PC-3 (cell line): ENCODE results near the gene GEMIN5.

ENCODE experiments used
- EZH2 ChIP-seq: fragments of 300-600 bp; sonication (generic); IDR thresholded peaks from one replicate; pipeline ENCODE4 v1.6.1; 2017; ENCODE audit warnings: antibody characterized with exemption, mild to moderate bottlenecking, low read length; ENCODE audit not compliant: unreplicated experiment
- TF ChIP-seq, protein P1 (sequence below): fragments of 300-600 bp; sonication (generic); conservative IDR thresholded peaks from 2 replicates; pipeline ENCODE4 v1.5.1; 2017; ENCODE audit warnings: antibody characterized with exemption, low read depth, mild to moderate bottlenecking, low read length

- TF ChIP-seq, protein P1, sequence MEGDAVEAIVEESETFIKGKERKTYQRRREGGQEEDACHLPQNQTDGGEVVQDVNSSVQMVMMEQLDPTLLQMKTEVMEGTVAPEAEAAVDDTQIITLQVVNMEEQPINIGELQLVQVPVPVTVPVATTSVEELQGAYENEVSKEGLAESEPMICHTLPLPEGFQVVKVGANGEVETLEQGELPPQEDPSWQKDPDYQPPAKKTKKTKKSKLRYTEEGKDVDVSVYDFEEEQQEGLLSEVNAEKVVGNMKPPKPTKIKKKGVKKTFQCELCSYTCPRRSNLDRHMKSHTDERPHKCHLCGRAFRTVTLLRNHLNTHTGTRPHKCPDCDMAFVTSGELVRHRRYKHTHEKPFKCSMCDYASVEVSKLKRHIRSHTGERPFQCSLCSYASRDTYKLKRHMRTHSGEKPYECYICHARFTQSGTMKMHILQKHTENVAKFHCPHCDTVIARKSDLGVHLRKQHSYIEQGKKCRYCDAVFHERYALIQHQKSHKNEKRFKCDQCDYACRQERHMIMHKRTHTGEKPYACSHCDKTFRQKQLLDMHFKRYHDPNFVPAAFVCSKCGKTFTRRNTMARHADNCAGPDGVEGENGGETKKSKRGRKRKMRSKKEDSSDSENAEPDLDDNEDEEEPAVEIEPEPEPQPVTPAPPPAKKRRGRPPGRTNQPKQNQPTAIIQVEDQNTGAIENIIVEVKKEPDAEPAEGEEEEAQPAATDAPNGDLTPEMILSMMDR, result no peak
- no peak for TF ChIP-seq EZH2
Observed at GRCh38 chr5:154849791-154850201, 88.2 kb downstream of the GEMIN5 start.
